Measurements from ENCODE around the gene TET1. TPM values are rescaled to one million over a fixed set of nuclear protein-coding genes. Genes with fewer than 3 reads are reported as not detected.

Gene TET1
- total RNA-seq, 1 experiment from 2014 or later: 3.0 TPM

GRCh38 chr10:68600041-68600778, 40.1 kb downstream of the TET1 start:
- POLR2A ChIA-PET (ENCODE audit: unreplicated experiment): interaction anchor here (0.6 to 1.0 kb wide), 4 partner anchors 40 to 880 kb away, joined by 3 to 4 read pairs (median 4); partner anchors contain the start of gene TET1
- no peaks in the 10 kb centered on the region for H3F3A ChIP-seq (ENCODE audit: low read length, unreplicated experiment)
- ATAC-seq (peak; percentile 94), DNase-seq (peak; percentile 89)
- H4K20me1 ChIP-seq (ENCODE audit: low read length): no peaks in the 10 kb centered on the region
- H3K27me3 ChIP-seq (ENCODE audit: low read length): no peaks in the 10 kb centered on the region
- intact Hi-C loops (cut with micrococcal nuclease): loop anchor here (1.0 to 2.0 kb wide), 3 partner anchors 40 to 121 kb away; partner anchors contain the start of genes CCAR1 and TET1
- no TSS peak for BruUV-seq (replicated peaks)
- H3K4me1 ChIP-seq (ENCODE audit: insufficient read depth, low read length): peaks cover 42% of the 10 kb centered on the region
- TF ChIP-seq EZH2phosphoT487 (IDR thresholded peaks at IDR 0.05; ENCODE audit: borderline replicate concordance, low read length): no peak
- TF ChIP-seq EZH2 (IDR thresholded peaks at IDR 0.05; ENCODE audit: low read length, unreplicated experiment): no peak
- no peak for TF ChIP-seq CTCF (conservative IDR thresholded peaks at IDR 0.05; ENCODE audit: low read depth, low read length)
- H3K9ac ChIP-seq (ENCODE audit: low read length): peak overlapping the region; percentile 41
- peak overlapping the region; percentile 86 for H3K4me2 ChIP-seq (ENCODE audit: low read length)
- H3K9me3 ChIP-seq (ENCODE audit: low read length): no peaks in the 10 kb centered on the region
- H2AFZ ChIP-seq (ENCODE audit: low read length): peak overlapping the region; percentile 86
- CTCF ChIA-PET: interaction anchor here (0.6 to 1.8 kb wide), 2 partner anchors 50 to 83 kb away, joined by 3 to 5 read pairs; no protein-coding TSS in a partner anchor
- peaks cover 11% of the 10 kb centered on the region; the same call in 1 of the 2 replicates for H3K79me2 ChIP-seq (ENCODE audit: low read length)
- H3K36me3 ChIP-seq (ENCODE audit: low read depth, low read length): no peaks in the 10 kb centered on the region
- H3K4me3 ChIP-seq (ENCODE audit: low read length): peak overlapping the region; percentile 67
- H3K27ac ChIP-seq (ENCODE audit: low read length): peak overlapping the region; percentile 65
- H3K9me2 ChIP-seq (replicated peaks; ENCODE audit: low read length): no peaks in the 10 kb centered on the region

GRCh38 chr10:68601501-68602265, 41.5 kb downstream of the TET1 start:
- no peaks in the 10 kb centered on the region for H3F3A ChIP-seq (ENCODE audit: low read length, unreplicated experiment)
- intact Hi-C loops (cut with micrococcal nuclease): loop anchor here (2.0 kb wide), 2 partner anchors 65 to 119 kb away; partner anchors contain the start of gene CCAR1
- no peaks in the 10 kb centered on the region for H3K27me3 ChIP-seq (ENCODE audit: low read length)
- CTCF ChIA-PET: no interaction called here
- no peaks in the 10 kb centered on the region for H3K36me3 ChIP-seq (ENCODE audit: low read depth, low read length)
- H3K9me3 ChIP-seq (ENCODE audit: low read length): no peaks in the 10 kb centered on the region
- H3K4me1 ChIP-seq (ENCODE audit: insufficient read depth, low read length): peaks cover 41% of the 10 kb centered on the region
- POLR2A ChIA-PET (ENCODE audit: unreplicated experiment): no interaction called here
- ATAC-seq (no peak), DNase-seq (no peak)
- H3K9ac ChIP-seq (ENCODE audit: low read length): peak overlapping the region; percentile 41; the same call in 1 of the 2 replicates
- no peaks in the 10 kb centered on the region for H4K20me1 ChIP-seq (ENCODE audit: low read length)
- peak overlapping the region; percentile 67 for H3K4me3 ChIP-seq (ENCODE audit: low read length)
- BruUV-seq (replicated peaks): no TSS peak
- TF ChIP-seq EZH2 (IDR thresholded peaks at IDR 0.05; ENCODE audit: low read length, unreplicated experiment) (no peak), CTCF (conservative IDR thresholded peaks at IDR 0.05; ENCODE audit: low read depth, low read length) (no peak), EZH2phosphoT487 (IDR thresholded peaks at IDR 0.05; ENCODE audit: borderline replicate concordance, low read length) (no peak)
- no peaks in the 10 kb centered on the region for H3K9me2 ChIP-seq (replicated peaks; ENCODE audit: low read length)
- peaks cover 11% of the 10 kb centered on the region; the same call in 1 of the 2 replicates for H3K79me2 ChIP-seq (ENCODE audit: low read length)
- no peak overlapping the region for H3K27ac ChIP-seq (ENCODE audit: low read length)
- H3K4me2 ChIP-seq (ENCODE audit: low read length): peak overlapping the region; percentile 86
- no peak overlapping the region; the same call in 1 of the 2 replicates for H2AFZ ChIP-seq (ENCODE audit: low read length)
